HG02884 (cell line): ENCODE results near the gene ARAP2.

Experiments
- ATAC-seq: cut with Tn5 transposase; IDR thresholded peaks from one replicate; pipeline ENCODE4 v1.9.1; 2021; ENCODE audit warnings: mild to moderate bottlenecking, moderate library complexity; ENCODE audit not compliant: unreplicated experiment

The ARAP2 gene

DNA sequence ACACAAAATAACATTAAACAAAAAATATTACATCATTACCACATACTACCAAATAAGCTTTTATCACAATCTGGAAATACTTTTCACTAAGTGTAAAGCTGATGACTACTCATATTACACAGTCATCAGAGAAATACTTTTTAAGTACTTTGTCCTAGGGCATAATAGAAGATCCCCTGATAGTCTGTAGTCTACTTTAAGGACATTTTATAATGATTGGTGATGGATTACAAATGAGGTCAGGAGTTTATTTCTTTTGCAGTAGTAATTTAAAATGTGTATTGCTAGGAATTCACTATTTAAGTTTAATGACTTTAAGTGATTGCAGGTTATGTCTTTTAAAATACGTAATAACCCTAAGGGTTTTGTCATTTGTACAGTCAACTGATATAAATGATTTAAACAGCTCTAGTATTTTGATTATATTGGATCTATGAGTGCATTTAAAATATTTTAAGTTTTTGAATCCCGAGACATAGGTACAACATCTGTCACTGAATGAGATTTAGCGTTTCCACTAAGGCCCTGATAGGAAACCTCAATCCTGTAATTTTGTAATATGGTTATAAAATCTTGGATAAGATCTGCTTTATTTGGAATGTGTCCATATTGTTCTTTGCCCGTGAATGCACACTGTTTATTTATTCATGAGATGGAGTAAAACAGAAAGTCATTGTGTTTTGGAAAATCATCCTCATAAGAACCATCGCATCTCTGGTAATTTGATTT lies 189.5 kb downstream of the ARAP2 start:
- no peak for ATAC-seq

DNA sequence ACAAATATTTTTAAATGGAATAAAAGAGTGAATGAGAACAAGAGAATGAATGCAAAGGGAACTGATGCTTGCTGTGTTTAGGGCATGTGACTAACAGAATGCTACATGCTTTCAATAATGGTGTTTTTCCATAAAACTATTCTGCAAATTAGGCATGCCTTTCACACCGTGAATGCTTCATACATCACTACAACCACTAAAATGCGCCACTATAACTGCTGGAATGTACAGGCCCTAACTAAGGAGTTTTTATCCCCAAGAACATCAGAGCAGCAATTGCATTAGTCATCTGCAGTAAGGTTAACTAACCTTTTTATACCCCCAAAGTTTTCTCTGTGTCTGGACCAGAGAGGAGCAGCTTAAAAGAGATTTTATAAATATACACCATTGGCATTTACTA lies 190.4 kb downstream of the ARAP2 start:
- no peak for ATAC-seq

- no peak for ATAC-seq
Observed at GRCh38 chr4:36051634-36052033, 192.7 kb downstream of the ARAP2 start.

DNA sequence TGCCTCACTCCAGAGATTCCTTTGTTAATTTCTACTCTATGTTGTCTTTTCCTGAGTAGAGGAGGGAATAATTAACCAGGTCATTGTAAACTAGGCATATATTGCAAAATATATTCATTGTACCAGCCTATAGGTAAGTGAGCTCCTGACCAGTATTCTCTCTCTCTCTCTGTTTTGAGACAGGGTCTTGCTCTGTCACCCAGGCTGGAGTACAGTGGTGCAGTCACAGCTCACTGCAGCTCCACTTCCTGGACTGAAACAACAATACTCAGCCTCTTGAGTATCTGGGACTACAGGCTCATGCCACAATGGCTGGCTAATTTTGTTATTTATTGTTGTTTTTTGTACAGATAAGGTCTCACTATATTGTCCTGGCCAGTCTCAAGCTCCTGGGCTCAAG lies 198.3 kb downstream of the ARAP2 start:
- ATAC-seq: no peak

- no peak for ATAC-seq
Observed at GRCh38 chr4:36043901-36044300, 200.4 kb downstream of the ARAP2 start.

GRCh38 chr4:36043241-36043640 lies 201.1 kb downstream of the ARAP2 start:
- ATAC-seq: no peak

DNA sequence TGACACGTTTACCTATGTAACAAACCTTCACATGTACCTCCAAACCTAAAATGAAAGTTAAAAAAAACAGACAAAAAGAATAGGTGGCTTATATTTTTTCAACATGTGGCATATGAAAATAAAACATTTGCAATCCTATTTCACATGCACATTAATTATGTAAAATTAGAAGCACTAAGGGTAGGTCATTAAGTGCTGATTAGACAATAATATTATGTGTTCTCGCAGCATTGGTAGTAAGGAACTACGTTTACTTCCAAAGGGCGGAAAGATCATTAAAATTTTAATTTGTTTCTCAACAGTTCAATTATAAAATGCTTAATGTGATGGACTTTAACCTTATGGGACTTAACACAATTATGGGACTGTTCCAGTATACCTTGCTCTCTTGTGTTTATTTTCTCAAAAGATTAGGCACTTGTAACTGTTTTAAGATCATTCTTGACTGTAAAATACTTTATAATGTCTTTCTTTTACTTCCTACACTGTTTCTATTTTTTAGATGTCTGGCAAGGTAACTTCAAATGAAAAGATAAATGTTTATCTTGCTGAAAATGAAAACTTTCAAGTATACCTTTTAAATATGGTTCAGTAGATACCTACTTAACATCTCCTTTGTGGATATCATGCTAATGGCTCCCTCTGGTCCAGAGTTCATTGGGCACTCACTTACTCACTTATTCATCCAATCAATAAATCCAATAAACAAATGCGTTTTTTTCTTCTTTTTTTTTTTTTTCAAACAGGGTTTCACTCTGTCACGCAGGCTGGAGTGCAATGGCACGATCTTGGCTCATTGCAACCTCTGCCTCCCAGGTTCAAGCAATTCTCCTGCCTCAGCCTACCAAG lies 202.0 kb downstream of the ARAP2 start:
- ATAC-seq: no peak

GRCh38 chr4:36041340-36041739 lies 203.0 kb downstream of the ARAP2 start:
- no peak for ATAC-seq

DNA sequence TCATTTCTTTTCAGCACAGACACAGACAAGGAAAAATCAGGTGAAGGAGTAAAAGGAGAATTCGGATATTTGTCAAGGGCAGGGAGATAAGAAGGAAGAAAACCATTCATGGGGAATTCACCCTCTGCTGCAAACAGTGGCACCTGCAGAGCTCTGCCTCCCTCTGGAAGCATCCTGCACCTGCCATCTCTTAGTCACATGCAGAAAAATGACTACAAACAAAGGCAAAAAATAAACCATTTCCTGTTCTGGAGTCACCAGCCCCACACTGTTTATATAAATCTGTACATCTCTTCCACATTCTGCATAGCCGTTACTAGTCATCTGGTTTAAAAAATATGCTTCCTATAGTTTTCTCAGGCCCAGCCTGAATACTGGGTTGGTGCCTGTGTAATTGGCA lies 205.3 kb downstream of the ARAP2 start:
- no peak for ATAC-seq

GRCh38 chr4:36038491-36038890 lies 205.8 kb downstream of the ARAP2 start:
- no peak for ATAC-seq

DNA sequence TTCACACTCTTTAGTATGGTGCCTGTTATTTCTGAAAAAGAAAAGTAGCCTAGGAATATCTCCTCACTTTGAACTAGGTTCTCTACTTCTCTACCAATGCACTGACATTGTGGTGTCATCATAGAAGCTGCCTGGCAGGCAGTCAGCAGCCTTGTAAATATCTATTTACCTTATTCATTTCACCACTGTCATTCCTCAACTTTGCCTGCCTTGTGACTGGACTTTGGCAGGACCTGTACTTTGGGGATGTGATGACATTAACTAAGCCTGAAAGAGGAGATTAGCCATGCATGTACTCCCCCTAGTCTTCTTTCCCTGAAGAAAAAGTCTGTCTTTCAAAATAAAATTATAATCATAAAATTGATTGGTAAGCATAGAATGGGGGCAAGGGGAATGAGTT lies 207.2 kb downstream of the ARAP2 start:
- no peak for ATAC-seq

GRCh38 chr4:36029951-36030350 lies 214.4 kb downstream of the ARAP2 start:
- no peak for ATAC-seq

- no peak for ATAC-seq
Observed at GRCh38 chr4:36027203-36027602, 217.1 kb downstream of the ARAP2 start.

DNA sequence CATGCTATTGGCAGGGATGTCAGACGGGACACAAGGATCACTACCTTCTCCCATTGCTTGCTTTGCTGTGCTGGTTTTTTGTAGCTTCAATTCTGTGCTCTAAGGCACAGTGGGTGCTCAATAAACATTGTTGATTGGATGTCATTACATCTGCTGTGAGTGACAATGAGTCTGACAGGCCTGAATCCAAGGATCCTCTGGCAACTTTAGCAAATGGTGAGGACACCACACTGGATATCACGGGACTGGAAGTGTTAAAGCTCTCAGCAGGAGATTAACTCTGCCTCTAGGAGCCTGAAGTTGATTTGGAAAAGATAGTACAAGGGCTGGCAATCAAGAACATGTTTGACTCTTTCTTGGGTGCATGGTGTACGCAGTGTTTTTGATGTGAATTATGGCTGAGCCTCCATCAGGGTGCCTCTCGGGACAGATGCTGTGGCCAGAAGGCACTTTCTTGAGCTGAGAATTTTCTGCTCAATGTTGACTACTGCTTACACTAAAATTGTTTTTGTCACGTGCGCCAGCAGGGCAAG lies 217.9 kb downstream of the ARAP2 start:
- ATAC-seq: no peak

GRCh38 chr4:36024901-36025660 lies 219.2 kb downstream of the ARAP2 start:
- ATAC-seq: no peak

- ATAC-seq: no peak
Observed at GRCh38 chr4:36020351-36020750, 224.0 kb downstream of the ARAP2 start.
